ENCODE results near the gene ST6GALNAC6. TPM values are rescaled to one million over a fixed set of nuclear protein-coding genes. Genes with fewer than 3 reads are reported as not detected.

ST6GALNAC6 gene, protein sequence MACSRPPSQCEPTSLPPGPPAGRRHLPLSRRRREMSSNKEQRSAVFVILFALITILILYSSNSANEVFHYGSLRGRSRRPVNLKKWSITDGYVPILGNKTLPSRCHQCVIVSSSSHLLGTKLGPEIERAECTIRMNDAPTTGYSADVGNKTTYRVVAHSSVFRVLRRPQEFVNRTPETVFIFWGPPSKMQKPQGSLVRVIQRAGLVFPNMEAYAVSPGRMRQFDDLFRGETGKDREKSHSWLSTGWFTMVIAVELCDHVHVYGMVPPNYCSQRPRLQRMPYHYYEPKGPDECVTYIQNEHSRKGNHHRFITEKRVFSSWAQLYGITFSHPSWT
- polyA plus RNA-seq (2011; rRNA removed) (8.2 and 14.7 TPM in 2 replicates), polyA plus RNA-seq (2017; fragmentation: RNase III; extraction: RNeasy Plus Mini Kit Qiagen cat#74134 plus additional on column Dnase treatment) (15.8 to 25.2 TPM (median 22.0 TPM) in 3 replicates), polyA minus RNA-seq (2011; rRNA and poly(A)+ RNA removed) (15.6 and 18.6 TPM in 2 replicates)
- 12.7 and 16.0 TPM in 2 replicates for polyA plus RNA-seq (2012; cell fraction: cytosol; rRNA removed)
- 36.6 and 37.6 TPM in 2 replicates for polyA plus RNA-seq (2012; cell fraction: nucleus; rRNA removed)

GRCh38 chr9:127899128-127899943 lies at the start of gene ST6GALNAC6:
ST6GALNAC6 (minus strand) TSS chr9:127899603; CDS start chr9:127897981, 1,622 bp downstream.
- TF ChIP-seq TFCP2L1 (CRISPR knock-in tag; IDR thresholded peaks at IDR 0.05) (0 out of 2 replicates have a peak, but pooled peaks have one; percentile 15), KDM5A (IDR thresholded peaks at IDR 0.05) (no peak), MYC (IDR thresholded peaks at IDR 0.05; ENCODE audit: borderline replicate concordance, low read length) (0 out of 2 replicates have a peak, but pooled peaks have one; percentile 26), JUN (IDR thresholded peaks at IDR 0.05) (peak in 1 of 2 experiments; percentile 55; a peak in 1 of 5 replicates), POLR2A (IDR thresholded peaks at IDR 0.05; ENCODE audit: low read length) (peak; percentile 36), HES2 (IDR thresholded peaks at IDR 0.05) (no peak), EP300 (IDR thresholded peaks at IDR 0.05) (no peak)
- TF ChIP-seq, protein P1, sequence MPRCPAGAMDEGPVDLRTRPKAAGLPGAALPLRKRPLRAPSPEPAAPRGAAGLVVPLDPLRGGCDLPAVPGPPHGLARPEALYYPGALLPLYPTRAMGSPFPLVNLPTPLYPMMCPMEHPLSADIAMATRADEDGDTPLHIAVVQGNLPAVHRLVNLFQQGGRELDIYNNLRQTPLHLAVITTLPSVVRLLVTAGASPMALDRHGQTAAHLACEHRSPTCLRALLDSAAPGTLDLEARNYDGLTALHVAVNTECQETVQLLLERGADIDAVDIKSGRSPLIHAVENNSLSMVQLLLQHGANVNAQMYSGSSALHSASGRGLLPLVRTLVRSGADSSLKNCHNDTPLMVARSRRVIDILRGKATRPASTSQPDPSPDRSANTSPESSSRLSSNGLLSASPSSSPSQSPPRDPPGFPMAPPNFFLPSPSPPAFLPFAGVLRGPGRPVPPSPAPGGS (IDR thresholded peaks at IDR 0.05), result 0 out of 3 replicates have a peak, but pooled peaks have one; percentile 35
- TF ChIP-seq, protein P2, sequence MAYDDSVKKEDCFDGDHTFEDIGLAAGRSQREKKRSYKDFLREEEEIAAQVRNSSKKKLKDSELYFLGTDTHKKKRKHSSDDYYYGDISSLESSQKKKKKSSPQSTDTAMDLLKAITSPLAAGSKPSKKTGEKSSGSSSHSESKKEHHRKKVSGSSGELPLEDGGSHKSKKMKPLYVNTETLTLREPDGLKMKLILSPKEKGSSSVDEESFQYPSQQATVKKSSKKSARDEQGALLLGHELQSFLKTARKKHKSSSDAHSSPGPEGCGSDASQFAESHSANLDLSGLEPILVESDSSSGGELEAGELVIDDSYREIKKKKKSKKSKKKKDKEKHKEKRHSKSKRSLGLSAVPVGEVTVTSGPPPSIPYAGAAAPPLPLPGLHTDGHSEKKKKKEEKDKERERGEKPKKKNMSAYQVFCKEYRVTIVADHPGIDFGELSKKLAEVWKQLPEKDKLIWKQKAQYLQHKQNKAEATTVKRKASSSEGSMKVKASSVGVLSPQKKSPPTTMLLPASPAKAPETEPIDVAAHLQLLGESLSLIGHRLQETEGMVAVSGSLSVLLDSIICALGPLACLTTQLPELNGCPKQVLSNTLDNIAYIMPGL (CRISPR knock-in tag; IDR thresholded peaks at IDR 0.05; ENCODE audit: borderline replicate concordance), result no peak
- ATAC-seq (peak; percentile 74), FAIRE-seq (no peak), DNase-seq (ENCODE audit: low read depth in 1 of 2, low spot score in 1 of 2) (peak; percentile 65 to 69)
- peaks cover 33% of the 10 kb centered on the region for H3K4me1 ChIP-seq
- 41% methylated on average over 5 of the region's 89 CpGs for WGBS (ENCODE audit: missing lambda C conversion rate)
- peaks cover 8% of the 10 kb centered on the region; the same call in 1 of the 3 replicates for H3K9me3 ChIP-seq
- POLR2A ChIA-PET, result no interaction called here
- CTCF ChIA-PET, result interaction anchor here (0.6 to 4.3 kb wide), 8 partner anchors 9 to 409 kb away, joined by 3 to 27 read pairs (median 3); partner anchors contain the start of genes CDK9 and TOR2A
- H3K27ac ChIP-seq, result peak within 1 kb of the TSS; percentile 85 to 94
- H3K4me2 ChIP-seq, result peak within 1 kb of the TSS; percentile 94
- H3K4me3 ChIP-seq, result peak within 1 kb of the TSS; percentile 76

GRCh38 chr9:127947841-127948710 lies 48.7 kb upstream of the ST6GALNAC6 start:
- no peak for TF ChIP-seq RARB (CRISPR knock-in tag; IDR thresholded peaks at IDR 0.05)
- TF ChIP-seq MAFK (IDR thresholded peaks at IDR 0.05; ENCODE audit: partially characterized antibody), result no peak
- TF ChIP-seq, protein P3, sequence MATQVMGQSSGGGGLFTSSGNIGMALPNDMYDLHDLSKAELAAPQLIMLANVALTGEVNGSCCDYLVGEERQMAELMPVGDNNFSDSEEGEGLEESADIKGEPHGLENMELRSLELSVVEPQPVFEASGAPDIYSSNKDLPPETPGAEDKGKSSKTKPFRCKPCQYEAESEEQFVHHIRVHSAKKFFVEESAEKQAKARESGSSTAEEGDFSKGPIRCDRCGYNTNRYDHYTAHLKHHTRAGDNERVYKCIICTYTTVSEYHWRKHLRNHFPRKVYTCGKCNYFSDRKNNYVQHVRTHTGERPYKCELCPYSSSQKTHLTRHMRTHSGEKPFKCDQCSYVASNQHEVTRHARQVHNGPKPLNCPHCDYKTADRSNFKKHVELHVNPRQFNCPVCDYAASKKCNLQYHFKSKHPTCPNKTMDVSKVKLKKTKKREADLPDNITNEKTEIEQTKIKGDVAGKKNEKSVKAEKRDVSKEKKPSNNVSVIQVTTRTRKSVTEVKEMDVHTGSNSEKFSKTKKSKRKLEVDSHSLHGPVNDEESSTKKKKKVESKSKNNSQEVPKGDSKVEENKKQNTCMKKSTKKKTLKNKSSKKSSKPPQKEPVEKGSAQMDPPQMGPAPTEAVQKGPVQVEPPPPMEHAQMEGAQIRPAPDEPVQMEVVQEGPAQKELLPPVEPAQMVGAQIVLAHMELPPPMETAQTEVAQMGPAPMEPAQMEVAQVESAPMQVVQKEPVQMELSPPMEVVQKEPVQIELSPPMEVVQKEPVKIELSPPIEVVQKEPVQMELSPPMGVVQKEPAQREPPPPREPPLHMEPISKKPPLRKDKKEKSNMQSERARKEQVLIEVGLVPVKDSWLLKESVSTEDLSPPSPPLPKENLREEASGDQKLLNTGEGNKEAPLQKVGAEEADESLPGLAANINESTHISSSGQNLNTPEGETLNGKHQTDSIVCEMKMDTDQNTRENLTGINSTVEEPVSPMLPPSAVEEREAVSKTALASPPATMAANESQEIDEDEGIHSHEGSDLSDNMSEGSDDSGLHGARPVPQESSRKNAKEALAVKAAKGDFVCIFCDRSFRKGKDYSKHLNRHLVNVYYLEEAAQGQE (IDR thresholded peaks at IDR 0.05), result no peak
- TF ChIP-seq, protein P4, sequence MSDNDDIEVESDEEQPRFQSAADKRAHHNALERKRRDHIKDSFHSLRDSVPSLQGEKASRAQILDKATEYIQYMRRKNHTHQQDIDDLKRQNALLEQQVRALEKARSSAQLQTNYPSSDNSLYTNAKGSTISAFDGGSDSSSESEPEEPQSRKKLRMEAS (IDR thresholded peaks at IDR 0.05), result no peak
- no peak for TF ChIP-seq ZC3H11A (IDR thresholded peaks at IDR 0.05)
- TF ChIP-seq CBX2 (IDR thresholded peaks at IDR 0.05; ENCODE audit: borderline replicate concordance, low read depth), result no peak
- TF ChIP-seq JUN (IDR thresholded peaks at IDR 0.05), result no peak
- no peak for TF ChIP-seq EHF (CRISPR knock-in tag; IDR thresholded peaks at IDR 0.05)
- TF ChIP-seq CTCF (IDR thresholded peaks at IDR 0.05), result no peak
- no peak for TF ChIP-seq EP300 (IDR thresholded peaks at IDR 0.05)
- TF ChIP-seq ZNF302 (CRISPR knock-in tag; IDR thresholded peaks at IDR 0.05), result no peak
- ChIA-PET POLR2A (no interaction called here), CTCF (interaction anchor here (1.0 to 35.7 kb wide), 7 partner anchors 11 to 170 kb away, joined by 3 to 827 read pairs (median 5); partner anchors contain the start of genes EEIG1 and PIP5KL1)
- Histone ChIP-seq H3K4me1 (peaks cover 25% of the 10 kb centered on the region), H3K9me3 (no peaks in the 10 kb centered on the region), H3K27ac (peak overlapping the region in 1 of 2 experiments; percentile 55; a peak in 3 of 6 replicates), H3K4me2 (no peak overlapping the region), H3K4me3 (no peak overlapping the region)
- WGBS (ENCODE audit: missing lambda C conversion rate), result 95% methylated on average over 11 of the region's 17 CpGs
- no peak for ATAC-seq
- no peak for DNase-seq (ENCODE audit: low read depth in 1 of 2, low spot score in 1 of 2)
- FAIRE-seq, result no peak
